ENCODE data around the gene PTPRB. TPM values are rescaled to one million over a fixed set of nuclear protein-coding genes. Genes with fewer than 3 reads are reported as not detected.

PTPRB gene
- total and polyA plus RNA-seq, 2 donors from 2014 or later = 13.5 to 71.6 TPM

- DNase-seq (no peak), FAIRE-seq (no peak)
- H3K27ac ChIP-seq (ENCODE audit: low read depth in 2 of 2, low read length in 2 of 2) = no peak overlapping the region
- intact Hi-C loops (cut with DNase I) = no loop called here
- no peak overlapping the region for H3K9ac ChIP-seq (ENCODE audit: low read length in 3 of 3)
- no peak overlapping the region for H3K4me3 ChIP-seq (ENCODE audit: low read length in 3 of 3)
- H3K27me3 ChIP-seq (ENCODE audit: control insufficient read depth, insufficient read depth, low read length) = no peaks in the 10 kb centered on the region
- no peak for TF ChIP-seq CTCF (IDR thresholded peaks at IDR 0.05; ENCODE audit: borderline replicate concordance, extremely low read depth, insufficient read depth)
- H3K9me3 ChIP-seq (ENCODE audit: control insufficient read depth in 2 of 3, insufficient read depth in 1 of 3, low read length in 3 of 3) = no peaks in the 10 kb centered on the region
- H3K4me1 ChIP-seq (ENCODE audit: control insufficient read depth in 2 of 3, insufficient read depth in 2 of 3, low read depth in 1 of 3, low read length in 3 of 3) = no peaks in the 10 kb centered on the region
- H3K36me3 ChIP-seq (ENCODE audit: control insufficient read depth in 2 of 3, insufficient read depth in 3 of 3, low read length in 3 of 3) = no peaks in the 10 kb centered on the region
These were observed 154.5 kb downstream of the PTPRB start for GRCh38 chr12:70482764-70483163.

GRCh38 chr12:70469221-70469820, 167.9 kb downstream of the PTPRB start:
- FAIRE-seq (no peak), DNase-seq (no peak)

GRCh38 chr12:70468741-70469140, 168.5 kb downstream of the PTPRB start:
- Histone ChIP-seq H3K9me3 (ENCODE audit: control insufficient read depth in 2 of 3, insufficient read depth in 1 of 3, low read length in 3 of 3) (peaks cover 0 to 8% (median 0%) of the 10 kb centered on the region in 3 donors), H3K4me1 (ENCODE audit: control insufficient read depth in 2 of 3, insufficient read depth in 2 of 3, low read depth in 1 of 3, low read length in 3 of 3) (no peaks in the 10 kb centered on the region), H3K4me3 (ENCODE audit: low read length in 3 of 3) (no peak overlapping the region), H3K27ac (ENCODE audit: low read depth in 2 of 2, low read length in 2 of 2) (no peak overlapping the region), H3K9ac (ENCODE audit: low read length in 3 of 3) (no peak overlapping the region), H3K27me3 (ENCODE audit: control insufficient read depth, insufficient read depth, low read length) (no peaks in the 10 kb centered on the region), H3K36me3 (ENCODE audit: control insufficient read depth in 2 of 3, insufficient read depth in 3 of 3, low read length in 3 of 3) (no peaks in the 10 kb centered on the region)
- no peak for TF ChIP-seq CTCF (IDR thresholded peaks at IDR 0.05; ENCODE audit: borderline replicate concordance, extremely low read depth, insufficient read depth)
- no peak for DNase-seq
- intact Hi-C loops (cut with DNase I) = no loop called here
- FAIRE-seq = no peak

More at GRCh38 chr12:70469221-70469820, 167.9 kb downstream of the PTPRB start:
- H3K36me3 ChIP-seq (ENCODE audit: control insufficient read depth in 2 of 3, insufficient read depth in 3 of 3, low read length in 3 of 3) = no peaks in the 10 kb centered on the region
- no peaks in the 10 kb centered on the region for H3K27me3 ChIP-seq (ENCODE audit: control insufficient read depth, insufficient read depth, low read length)
- no peak overlapping the region for H3K4me3 ChIP-seq (ENCODE audit: low read length in 3 of 3)
- TF ChIP-seq CTCF (IDR thresholded peaks at IDR 0.05; ENCODE audit: borderline replicate concordance, extremely low read depth, insufficient read depth) = no peak
- H3K9ac ChIP-seq (ENCODE audit: low read length in 3 of 3) = no peak overlapping the region
- peaks cover 0 to 2% (median 0%) of the 10 kb centered on the region in 3 donors for H3K9me3 ChIP-seq (ENCODE audit: control insufficient read depth in 2 of 3, insufficient read depth in 1 of 3, low read length in 3 of 3)
- intact Hi-C loops (cut with DNase I) = no loop called here
- H3K27ac ChIP-seq (ENCODE audit: low read depth in 2 of 2, low read length in 2 of 2) = no peak overlapping the region
- H3K4me1 ChIP-seq (ENCODE audit: control insufficient read depth in 2 of 3, insufficient read depth in 2 of 3, low read depth in 1 of 3, low read length in 3 of 3) = no peaks in the 10 kb centered on the region

Data from kidney (tissue), 14 donors.